Ramos (cell line): ENCODE measurements around the gene CPLX1.
"Not testable (repeated sequence)": the region's sequence is repeated elsewhere in the genome, so short reads cannot be mapped to it uniquely, and the experiment has no call there.

Experiments used
- in situ Hi-C: fragments of 300-500 bp; cut with MboI; formaldehyde crosslinking; loops from one replicate; pipeline ENCODE4 v1.14.3; 2022; ENCODE audit warnings: low sequenced_read_pairs; ENCODE audit not compliant: unreplicated experiment

CPLX1 gene

GRCh38 chr4:822361-823175, 3.4 kb downstream of the CPLX1 start:
- in situ Hi-C loops, result no loop called here

- in situ Hi-C loops, result no loop called here
Observed at GRCh38 chr4:821631-822030, 4.3 kb downstream of the CPLX1 start.

- in situ Hi-C loops, result no loop called here
Observed at GRCh38 chr4:821181-821591, 4.7 kb downstream of the CPLX1 start.

GRCh38 chr4:820230-821172, 5.4 kb downstream of the CPLX1 start:
- in situ Hi-C loops, result no loop called here

GRCh38 chr4:819401-820229, 6.3 kb downstream of the CPLX1 start:
- in situ Hi-C loops, result no loop called here

GRCh38 chr4:818106-818921, 7.6 kb downstream of the CPLX1 start:
- in situ Hi-C loops, result no loop called here

- in situ Hi-C loops, result no loop called here
Observed at GRCh38 chr4:815464-816146, 10.3 kb downstream of the CPLX1 start.

- in situ Hi-C loops, result no loop called here
Observed at GRCh38 chr4:814312-814850, 11.5 kb downstream of the CPLX1 start.

- in situ Hi-C loops, result no loop called here
Observed at GRCh38 chr4:813900-814299, 12.0 kb downstream of the CPLX1 start.

- in situ Hi-C loops, result no loop called here
Observed at GRCh38 chr4:808860-809570, 16.9 kb downstream of the CPLX1 start.

GRCh38 chr4:807792-808191, 18.1 kb downstream of the CPLX1 start:
- in situ Hi-C loops, result no loop called here

GRCh38 chr4:806979-807378, 18.9 kb downstream of the CPLX1 start:
- in situ Hi-C loops, result not testable (repeated sequence)

GRCh38 chr4:804804-805203, 21.1 kb downstream of the CPLX1 start:
- in situ Hi-C loops, result no loop called here

- in situ Hi-C loops, result no loop called here
Observed at GRCh38 chr4:803884-804283, 22.0 kb downstream of the CPLX1 start.

- in situ Hi-C loops, result no loop called here
Observed at GRCh38 chr4:801436-802124, 24.3 kb downstream of the CPLX1 start.

GRCh38 chr4:797066-797465, 28.9 kb downstream of the CPLX1 start:
- in situ Hi-C loops, result no loop called here

GRCh38 chr4:796206-796605, 29.7 kb downstream of the CPLX1 start:
- in situ Hi-C loops, result no loop called here

GRCh38 chr4:795726-796119, 30.2 kb downstream of the CPLX1 start:
- in situ Hi-C loops, result no loop called here
